Measurements from ENCODE around the gene GLIS1.

DNA sequence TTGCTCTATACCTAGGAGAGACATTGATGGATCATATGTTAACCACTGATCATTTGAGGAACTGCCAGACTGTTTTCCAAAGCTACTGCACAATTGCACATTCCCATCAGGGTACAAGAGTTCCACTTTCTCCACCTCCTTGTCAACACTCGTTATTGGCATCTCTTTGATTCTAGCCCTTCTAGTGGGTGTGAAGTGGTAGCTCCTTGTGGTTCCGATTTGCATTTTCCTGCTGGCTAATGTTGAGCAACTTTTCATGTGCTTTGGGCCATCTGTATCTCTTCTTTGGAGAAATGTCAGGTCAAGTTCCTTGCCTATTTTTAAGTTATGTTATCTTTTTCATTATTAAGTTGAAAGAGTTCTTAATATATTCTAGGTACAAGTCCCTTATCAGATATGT, 189.7 kb downstream of the GLIS1 start:
- TF ChIP-seq EZH2phosphoT487 (conservative IDR thresholded peaks at IDR 0.05; ENCODE audit: low read length): no peak
- TF ChIP-seq, protein P1, sequence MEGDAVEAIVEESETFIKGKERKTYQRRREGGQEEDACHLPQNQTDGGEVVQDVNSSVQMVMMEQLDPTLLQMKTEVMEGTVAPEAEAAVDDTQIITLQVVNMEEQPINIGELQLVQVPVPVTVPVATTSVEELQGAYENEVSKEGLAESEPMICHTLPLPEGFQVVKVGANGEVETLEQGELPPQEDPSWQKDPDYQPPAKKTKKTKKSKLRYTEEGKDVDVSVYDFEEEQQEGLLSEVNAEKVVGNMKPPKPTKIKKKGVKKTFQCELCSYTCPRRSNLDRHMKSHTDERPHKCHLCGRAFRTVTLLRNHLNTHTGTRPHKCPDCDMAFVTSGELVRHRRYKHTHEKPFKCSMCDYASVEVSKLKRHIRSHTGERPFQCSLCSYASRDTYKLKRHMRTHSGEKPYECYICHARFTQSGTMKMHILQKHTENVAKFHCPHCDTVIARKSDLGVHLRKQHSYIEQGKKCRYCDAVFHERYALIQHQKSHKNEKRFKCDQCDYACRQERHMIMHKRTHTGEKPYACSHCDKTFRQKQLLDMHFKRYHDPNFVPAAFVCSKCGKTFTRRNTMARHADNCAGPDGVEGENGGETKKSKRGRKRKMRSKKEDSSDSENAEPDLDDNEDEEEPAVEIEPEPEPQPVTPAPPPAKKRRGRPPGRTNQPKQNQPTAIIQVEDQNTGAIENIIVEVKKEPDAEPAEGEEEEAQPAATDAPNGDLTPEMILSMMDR (IDR thresholded peaks at IDR 0.05; ENCODE audit: insufficient read depth, low read length, poor library complexity, severe bottlenecking): no peak
